GM19193 (cell line): ENCODE results near the gene UBE2Q1.

Experiments used
- POLR2A ChIP-seq: IDR thresholded peaks from 4 replicates; pipeline ENCODE4 v1.6.1; 2011; ENCODE audit not compliant: insufficient read depth, insufficient read length; ENCODE audit errors: extremely low read depth

UBE2Q1 gene

DNA sequence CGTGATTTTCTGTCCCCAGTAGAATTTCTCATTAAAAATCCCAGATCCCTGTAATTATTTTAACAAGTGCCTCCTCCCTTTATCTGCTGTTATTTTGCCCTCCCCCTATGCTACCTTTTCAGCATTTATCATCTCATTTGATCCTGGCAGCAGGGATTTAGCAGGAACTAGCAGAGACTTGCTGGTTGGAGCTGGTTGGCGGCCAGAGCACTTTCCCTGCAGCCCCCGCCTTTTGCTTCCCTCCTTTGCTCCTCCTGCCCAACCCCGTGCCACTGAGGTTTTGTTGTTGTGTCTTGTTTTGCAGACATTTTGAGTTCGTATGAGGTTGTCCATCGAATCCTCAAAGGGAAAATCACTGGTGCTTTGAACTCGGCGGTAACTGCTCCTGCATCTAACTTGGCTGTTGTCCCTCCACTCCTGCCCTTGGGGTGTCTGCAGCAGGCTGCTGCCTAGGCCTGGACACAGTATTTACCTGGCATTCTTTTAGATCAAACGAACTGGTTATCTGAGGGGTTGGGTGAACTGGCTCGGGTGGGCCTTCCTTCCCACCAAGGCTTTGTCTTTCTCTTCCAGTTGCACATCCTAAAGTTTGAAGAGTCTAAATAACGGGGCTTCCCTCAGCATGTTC lies 11.2 kb downstream of the UBE2Q1 start:
- no peak for TF ChIP-seq POLR2A

DNA sequence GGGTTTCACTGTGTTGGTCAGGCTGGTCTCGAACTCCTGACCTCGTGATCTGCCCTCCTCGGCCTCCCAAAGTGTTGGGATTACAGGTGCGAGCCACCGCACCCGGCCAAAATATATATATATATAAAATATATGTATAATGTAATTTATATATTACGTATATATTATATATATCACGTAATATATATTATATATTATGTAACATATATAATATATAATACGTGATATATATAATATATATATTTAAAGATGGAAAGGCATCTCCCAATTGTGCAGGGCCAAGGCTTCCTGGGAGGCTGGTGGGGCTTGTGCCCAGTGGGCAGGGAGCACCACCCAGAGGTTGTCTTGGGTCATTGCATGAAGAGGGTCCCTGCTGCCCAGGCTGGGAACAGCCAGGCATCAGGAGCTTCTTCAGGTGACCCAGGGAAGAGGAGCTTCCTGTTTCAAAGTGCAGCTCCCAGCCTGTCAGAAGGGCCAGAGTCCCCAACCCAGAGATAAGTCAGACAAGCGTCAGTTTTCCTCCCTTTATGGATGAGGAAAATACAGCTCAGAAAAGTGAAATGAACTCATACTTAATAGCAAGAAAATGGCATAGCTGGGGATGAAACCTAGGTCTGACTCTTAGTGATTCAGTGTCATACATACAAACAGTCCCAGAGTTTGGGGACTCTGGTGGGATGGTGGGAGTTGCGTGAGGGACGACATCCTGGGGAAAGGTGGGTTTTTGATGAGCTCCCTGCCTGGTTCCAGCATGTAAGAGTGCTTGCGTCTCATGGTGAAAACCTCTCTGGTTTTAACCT lies 12.0 kb downstream of the UBE2Q1 start:
- TF ChIP-seq POLR2A: no peak

DNA sequence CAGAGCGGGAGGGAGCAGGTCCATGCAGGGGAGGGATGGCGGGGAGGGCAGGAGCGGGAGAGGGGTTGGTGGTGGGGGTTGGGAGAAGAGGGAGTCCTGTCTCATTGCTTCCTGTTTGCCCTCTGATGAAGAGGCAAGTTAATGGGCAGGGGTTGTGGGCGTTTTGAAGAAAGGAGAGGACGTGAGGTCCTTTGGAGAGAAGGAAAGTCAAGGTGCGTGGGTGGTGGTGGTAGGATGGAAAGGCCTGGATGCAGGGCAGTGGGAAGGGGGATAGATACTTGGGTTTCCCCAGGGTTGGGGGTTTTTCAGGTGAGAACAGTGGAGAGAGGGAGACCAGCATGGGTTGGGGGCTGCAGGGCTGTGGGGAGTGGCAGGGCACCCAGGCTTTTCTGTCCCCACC lies 17.2 kb downstream of the UBE2Q1 start:
- no peak for TF ChIP-seq POLR2A

DNA sequence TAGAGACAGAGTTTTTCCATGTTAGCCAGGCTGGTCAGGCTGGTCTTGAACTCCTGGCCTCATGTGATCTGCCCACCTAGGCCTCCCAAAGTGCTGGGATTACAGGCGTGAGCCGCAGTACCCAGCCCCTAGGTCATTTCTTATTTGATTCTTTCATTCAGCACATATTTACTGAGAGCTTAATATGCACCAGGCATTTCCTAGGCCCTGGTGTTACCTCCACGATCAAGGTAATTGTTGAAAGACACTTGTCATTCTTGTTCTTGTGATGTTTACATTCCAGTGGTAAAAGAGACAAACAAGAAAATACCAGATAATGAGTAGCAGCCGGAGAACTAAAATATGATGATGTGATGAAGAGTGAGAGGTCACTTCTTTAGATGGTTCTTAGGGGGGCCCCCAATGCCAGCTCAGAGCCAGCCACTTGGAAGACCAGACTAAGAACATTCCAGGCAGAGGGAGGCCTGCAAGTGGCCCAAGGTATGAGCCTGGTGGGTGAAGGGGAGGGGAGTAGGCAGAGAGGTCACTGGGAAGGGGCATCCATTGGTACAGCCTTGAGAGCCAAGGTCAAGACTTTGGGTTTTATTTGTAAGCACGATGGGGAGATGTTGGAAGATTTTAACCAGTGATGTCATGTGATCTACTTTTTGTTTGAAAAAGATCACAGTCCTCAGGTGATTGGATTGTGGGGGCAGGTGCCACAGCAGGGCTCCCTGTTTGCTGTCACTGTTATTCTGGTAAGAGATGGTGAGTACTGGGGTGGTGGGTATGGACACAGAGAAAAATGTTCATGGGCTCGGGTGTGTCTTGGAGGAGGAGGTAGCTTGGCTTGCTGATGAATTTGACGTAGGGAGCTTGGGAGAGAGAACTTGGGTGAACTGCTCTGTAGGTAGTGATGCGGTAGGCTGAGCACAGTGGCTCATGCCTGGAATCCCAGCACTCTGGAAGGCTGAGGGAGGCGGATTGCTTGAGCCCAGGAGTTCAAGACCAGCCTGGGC lies 18.7 kb downstream of the UBE2Q1 start:
- no peak for TF ChIP-seq POLR2A

DNA sequence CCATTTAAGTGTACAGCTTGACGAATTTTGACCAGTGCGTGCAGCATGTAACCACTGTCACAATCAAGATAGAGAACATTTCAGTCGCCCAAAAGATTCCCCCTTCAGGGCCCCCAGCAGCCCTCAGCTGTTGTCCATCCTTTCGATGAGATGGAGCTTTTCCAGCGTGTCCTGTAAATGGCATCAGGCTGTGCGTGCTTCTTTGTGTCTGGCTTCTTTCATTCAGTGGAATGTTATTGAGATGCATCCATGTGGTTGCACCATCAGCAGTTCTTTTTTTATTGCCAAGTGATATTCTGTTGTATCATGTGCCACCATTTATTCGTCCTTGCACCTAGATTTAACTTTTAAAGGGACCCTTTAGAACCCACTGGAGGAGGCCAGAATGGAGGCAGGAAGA lies 21.9 kb downstream of the UBE2Q1 start:
- no peak for TF ChIP-seq POLR2A

DNA sequence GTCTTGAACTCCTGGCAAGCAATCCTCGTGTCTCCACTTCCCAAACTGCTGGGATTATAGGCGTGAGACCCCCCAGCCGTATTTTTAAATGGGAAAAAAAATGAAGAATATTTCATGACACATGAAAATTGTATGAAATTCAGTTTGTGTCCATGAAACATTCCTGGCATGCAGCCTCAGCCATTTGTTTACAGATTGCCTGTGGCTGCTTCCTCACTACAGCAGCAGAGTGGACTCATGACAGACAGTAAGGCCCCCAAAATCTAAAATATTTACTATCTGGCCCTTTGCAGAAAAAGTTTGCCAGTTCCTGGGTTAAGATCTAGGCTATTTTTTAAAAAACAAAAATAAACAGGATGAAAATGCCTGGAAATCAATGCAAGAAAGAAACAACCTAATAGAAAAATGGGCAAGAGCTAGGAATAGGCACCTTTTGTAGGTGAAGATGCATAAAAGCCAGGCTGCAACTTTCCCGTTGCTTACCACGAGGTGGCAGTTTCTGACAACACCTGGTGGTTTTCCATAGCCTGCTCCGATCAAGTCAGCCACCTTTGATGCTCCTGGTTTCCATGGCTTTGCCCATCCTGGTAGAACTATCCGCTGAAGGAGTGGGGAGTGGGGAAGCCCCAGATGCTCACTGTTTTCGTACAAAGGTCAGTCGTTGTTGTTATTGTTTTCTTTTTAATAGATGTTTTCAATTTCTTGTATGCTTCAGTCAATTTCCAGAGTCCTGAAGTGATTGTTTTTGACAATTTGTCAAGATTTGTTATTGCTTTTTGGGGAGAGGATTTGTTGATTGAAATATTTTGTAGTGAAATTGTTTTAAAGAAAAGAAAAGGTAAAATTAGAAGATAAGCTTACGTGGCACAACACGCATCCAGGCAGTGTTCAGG lies 24.3 kb downstream of the UBE2Q1 start:
- TF ChIP-seq POLR2A: no peak

DNA sequence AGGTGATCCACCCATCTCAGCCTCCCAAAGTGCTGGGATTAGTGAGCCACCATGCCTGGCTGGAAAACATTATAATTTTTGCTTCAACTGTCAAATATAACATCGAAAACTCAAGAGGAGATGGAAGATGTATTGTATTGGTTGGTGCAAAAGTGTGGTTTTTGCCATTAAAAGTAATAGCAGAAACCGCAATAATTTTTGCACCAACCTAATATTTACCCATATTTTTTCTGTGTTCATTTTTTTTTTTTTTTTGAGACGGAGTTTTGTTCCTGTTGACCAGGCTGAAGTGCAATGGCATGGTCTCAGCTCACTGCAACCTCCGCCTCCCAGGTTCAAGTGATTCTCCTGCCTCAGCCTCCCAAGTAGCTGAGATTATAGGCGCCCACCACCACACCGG lies 29.2 kb downstream of the UBE2Q1 start:
- TF ChIP-seq POLR2A: no peak

DNA sequence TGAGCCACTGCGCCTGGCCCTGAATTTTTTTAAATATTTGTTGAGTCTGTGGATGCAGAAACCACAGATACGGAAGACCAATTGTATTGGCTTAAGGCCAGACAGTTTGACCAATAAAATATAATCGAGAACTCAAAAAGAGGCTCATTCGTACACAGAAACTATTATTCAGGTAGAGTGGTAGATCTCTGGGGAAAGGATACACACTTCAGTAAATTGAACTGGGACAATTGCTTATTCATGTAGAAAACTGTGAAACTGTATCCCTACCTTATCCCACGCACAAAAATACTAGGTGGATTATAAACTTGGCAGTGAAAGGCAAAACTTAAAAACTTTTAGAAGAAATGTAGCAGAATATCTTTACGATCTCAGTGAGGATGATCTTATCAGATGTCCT lies 31.3 kb downstream of the UBE2Q1 start:
- TF ChIP-seq POLR2A: no peak

DNA sequence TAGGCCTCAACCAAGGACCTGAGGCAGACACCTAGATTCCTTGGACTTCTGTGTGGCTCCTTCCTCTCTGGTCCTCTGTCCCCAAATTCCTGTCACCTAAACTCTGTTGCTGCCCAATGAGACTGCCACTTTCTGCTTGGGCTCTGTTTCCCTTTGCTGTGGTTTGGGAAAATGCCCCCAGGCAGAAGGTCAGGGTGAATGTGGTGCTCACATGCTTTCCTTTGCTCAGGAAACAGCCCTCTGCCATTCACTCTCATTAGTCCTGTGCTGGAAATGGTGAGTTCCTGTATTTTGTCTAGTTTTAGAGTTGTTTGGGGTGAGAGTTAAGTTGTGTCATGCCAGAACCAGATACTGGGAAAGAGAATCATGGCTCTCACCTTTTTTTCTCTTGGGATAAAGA lies 33.6 kb downstream of the UBE2Q1 start:
- no peak for TF ChIP-seq POLR2A

DNA sequence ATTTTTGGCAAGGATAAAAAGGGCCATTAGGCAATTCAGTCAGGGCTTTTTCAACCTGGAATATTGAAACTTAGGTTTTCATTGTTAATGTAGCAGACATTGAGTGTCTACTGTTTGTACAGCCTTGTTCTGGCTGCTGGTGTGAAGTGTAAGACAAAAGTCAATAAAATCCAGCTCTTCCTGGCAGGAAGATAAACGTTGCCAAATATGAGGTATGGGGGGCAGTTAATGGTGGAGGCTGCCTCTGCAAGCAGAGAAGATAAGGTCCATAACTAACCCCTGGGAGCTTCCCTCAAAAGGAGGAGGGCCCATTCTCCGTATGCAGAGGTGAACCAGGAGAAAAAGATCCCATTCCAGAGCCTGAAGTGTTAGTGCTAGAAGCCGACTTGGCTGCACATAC lies 36.8 kb downstream of the UBE2Q1 start:
- TF ChIP-seq POLR2A: no peak

DNA sequence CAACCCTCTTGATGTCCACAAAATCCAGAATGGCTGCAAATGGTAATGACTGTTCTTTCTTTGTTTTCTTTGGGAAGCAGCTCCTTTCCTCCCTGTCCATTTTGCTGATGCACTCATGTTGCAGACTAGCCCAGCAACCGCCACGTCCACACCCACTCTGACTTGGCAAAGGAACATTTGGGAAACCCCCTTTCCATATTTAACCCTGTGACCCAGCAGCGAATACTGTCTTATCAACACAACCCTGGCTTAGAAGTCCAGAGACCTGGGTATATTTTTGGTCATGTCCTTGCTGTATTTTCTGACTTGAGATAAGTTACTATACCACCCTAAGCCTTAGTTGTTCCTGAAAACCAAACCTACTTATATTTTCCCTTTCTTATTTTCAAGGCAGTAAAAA lies 38.1 kb downstream of the UBE2Q1 start:
- no peak for TF ChIP-seq POLR2A

DNA sequence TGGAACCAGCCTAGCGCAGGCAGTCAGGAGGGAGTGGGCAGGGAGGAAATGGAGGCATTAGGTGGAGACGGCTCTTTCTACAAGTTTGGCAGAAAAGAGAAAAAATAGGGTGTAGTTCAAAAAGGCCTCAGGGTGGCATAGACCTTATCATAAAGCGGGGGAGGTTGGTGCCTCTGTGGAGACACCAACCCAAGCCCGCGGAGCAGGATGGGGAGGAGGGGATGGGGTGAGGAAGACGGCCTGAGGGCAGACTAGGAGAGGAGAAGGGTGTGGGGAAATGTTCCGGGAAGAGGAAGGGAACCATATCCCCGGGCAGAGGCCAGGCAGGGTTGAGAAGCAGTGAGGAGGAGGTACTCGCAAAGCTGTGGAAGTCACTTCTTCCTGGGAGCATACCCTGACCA lies 38.9 kb downstream of the UBE2Q1 start:
- no peak for TF ChIP-seq POLR2A

DNA sequence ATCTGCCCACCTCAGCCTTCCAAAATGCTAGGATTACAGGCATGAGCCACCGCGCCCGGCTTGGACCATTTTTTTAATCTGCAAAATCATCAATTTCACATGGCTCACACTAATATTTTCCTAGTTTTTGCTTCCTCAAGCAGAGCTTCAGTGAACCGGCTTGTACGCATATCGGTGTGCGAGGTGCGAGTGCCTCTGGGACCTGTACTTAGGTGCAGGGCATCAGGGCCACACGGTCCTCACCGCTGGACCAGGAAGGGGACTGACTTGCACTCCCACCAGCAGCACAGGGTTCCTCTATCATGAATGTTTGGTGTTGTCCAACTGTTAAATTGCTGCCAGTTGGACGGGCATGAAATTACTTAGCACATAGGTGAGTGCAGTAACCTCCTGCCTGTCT lies 40.8 kb downstream of the UBE2Q1 start:
- no peak for TF ChIP-seq POLR2A

DNA sequence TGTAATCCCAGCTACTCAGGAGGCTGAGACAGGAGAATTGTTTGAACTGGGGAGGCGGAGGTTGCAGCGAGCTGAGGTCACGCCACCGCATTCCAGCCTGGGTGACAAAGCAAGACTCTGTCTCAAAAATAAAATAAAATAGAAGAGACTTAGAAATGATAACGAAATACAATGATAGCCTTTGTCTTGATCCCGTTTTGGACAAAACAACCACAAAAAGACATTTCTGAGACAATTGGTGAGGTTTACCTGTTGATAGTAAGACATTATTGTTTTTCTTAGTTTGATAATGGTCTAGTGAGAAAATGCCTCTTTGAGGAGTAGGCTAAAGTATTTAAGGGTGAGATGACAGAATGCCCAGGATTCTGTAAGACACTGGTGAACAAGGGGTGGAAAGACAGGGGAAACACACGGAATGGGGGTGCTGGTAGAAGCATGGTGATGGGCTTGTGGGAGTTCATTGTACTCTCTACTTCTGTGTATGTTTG lies 44.4 kb downstream of the UBE2Q1 start:
- TF ChIP-seq POLR2A: no peak

DNA sequence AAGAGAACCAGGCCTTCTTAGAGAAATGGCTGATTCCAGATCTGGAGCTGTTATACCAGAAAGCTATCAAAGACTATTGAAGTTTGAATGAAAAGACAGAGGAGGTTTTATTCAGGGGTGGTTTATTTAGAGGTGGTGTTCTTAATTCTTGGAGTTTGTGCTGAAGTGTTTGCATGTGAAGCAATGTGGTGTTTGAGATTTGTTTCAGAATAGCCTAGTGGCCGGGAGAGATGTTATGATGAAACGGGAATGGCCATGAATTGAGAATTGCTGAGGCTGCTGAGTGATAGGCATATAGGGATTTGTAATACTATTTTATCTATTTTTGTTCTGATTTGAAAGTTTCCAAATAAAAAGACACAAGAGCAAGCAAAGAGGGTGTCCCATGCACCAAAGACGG lies 45.7 kb downstream of the UBE2Q1 start:
- TF ChIP-seq POLR2A: no peak

DNA sequence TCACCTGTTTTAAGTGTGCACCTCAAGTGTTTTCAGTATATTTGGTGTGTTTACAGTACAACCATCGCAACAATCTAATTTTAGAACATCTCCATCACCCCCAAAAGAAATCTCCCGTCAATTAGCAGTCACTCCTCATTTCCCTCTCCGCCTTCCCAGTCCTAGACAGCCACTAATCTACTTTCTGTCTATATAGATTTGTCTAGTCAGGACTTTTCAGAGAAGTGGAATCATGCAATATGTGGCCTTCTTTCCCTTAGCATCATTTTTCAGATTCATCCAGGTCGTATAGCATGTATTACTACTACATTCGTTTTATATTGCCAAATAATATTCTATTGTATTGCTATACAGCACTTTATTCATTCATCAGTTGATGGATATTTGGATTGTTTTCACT lies 54.6 kb downstream of the UBE2Q1 start:
- no peak for TF ChIP-seq POLR2A
